GM12864 (cell line): ENCODE results near the gene ARHGAP29.
A peak's percentile ranks its signal among the peaks of the same experiment; 100 is the strongest.

Source experiments
- DNase-seq: peaks from one replicate; pipeline ENCODE4 v3.0.0-alpha.2; 2011; ENCODE audit warnings: low read depth
- H3K4me3 ChIP-seq: 2 replicates; pipeline ENCODE4 v1.5.1; 2011; ENCODE audit warnings: mild to moderate bottlenecking, low read depth, low read length, control low read depth
- CTCF ChIP-seq: IDR thresholded peaks from 2 replicates; pipeline ENCODE4 v1.5.1; 2011; ENCODE audit warnings: low read depth, mild to moderate bottlenecking, moderate library complexity, low read length, control low read depth, inconsistent platforms; ENCODE audit errors: missing control alignments

Gene ARHGAP29

GRCh38 chr1:94253456-94254017 lies 16.2 kb upstream of the ARHGAP29 start:
- TF ChIP-seq CTCF, result no peak
- DNase-seq, result no peak
- no peak overlapping the region for H3K4me3 ChIP-seq

GRCh38 chr1:94250341-94250740 lies 13.0 kb upstream of the ARHGAP29 start:
- no peak for TF ChIP-seq CTCF
- DNase-seq, result no peak
- H3K4me3 ChIP-seq, result no peak overlapping the region

- TF ChIP-seq CTCF, result no peak
- no peak for DNase-seq
- H3K4me3 ChIP-seq, result no peak overlapping the region
Measured at GRCh38 chr1:94248956-94249688, 11.7 kb upstream of the ARHGAP29 start.

GRCh38 chr1:94247138-94248094 lies 10.0 kb upstream of the ARHGAP29 start:
- no peak for DNase-seq
- TF ChIP-seq CTCF, result no peak
- H3K4me3 ChIP-seq, result peak overlapping the region; percentile 44

GRCh38 chr1:94246692-94247137 lies 9.3 kb upstream of the ARHGAP29 start:
- H3K4me3 ChIP-seq, result no peak overlapping the region
- TF ChIP-seq CTCF, result no peak
- no peak for DNase-seq

- H3K4me3 ChIP-seq, result no peak overlapping the region
- TF ChIP-seq CTCF, result no peak
- no peak for DNase-seq
Measured at GRCh38 chr1:94245747-94246438, 8.5 kb upstream of the ARHGAP29 start.
